Stimulated activated CD8-positive, alpha-beta memory T cell treated with anti-CD3 and anti-CD28 coated beads, Interleukin-12 subunit alpha, Interleukin-12 subunit beta, amount 100 ng/mL, for 4 hours (primary cell): Measurements from ENCODE around the gene SERPING1.

Experiments
- DNase-seq: peaks from one replicate; pipeline ENCODE4 v3.0.0-alpha.2; 2020; ENCODE audit warnings: low read depth

SERPING1 gene

GRCh38 chr11:57597461-57597915 is at the start of gene SERPING1:
SERPING1 (plus strand) TSS chr11:57597685; CDS start chr11:57598271, 586 bp downstream.
- DNase-seq = no peak

GRCh38 chr11:57547854-57548377 is 49.6 kb upstream of the SERPING1 start:
- no peak for DNase-seq

GRCh38 chr11:57549983-57550382 is 47.5 kb upstream of the SERPING1 start:
- DNase-seq = no peak

GRCh38 chr11:57551941-57552340 is 45.5 kb upstream of the SERPING1 start:
- no peak for DNase-seq

- no peak for DNase-seq
Observed at GRCh38 chr11:57552479-57552878, 45.0 kb upstream of the SERPING1 start.

GRCh38 chr11:57555393-57555792 is 42.1 kb upstream of the SERPING1 start:
- no peak for DNase-seq

GRCh38 chr11:57556041-57556440 is 41.4 kb upstream of the SERPING1 start:
- no peak for DNase-seq

- no peak for DNase-seq
Observed at GRCh38 chr11:57560146-57560545, 37.3 kb upstream of the SERPING1 start.

- no peak for DNase-seq
Observed at GRCh38 chr11:57562596-57562995, 34.9 kb upstream of the SERPING1 start.

GRCh38 chr11:57566005-57566904 is 31.2 kb upstream of the SERPING1 start:
- DNase-seq = no peak

- DNase-seq = no peak
Observed at GRCh38 chr11:57566905-57567514, 30.5 kb upstream of the SERPING1 start.

- DNase-seq = peak; percentile 58
Observed at GRCh38 chr11:57567515-57568329, 29.8 kb upstream of the SERPING1 start, which contains the start of gene UBE2L6. UBE2L6 (minus strand) TSS chr11:57567672; CDS start chr11:57567611, 61 bp downstream.

GRCh38 chr11:57568330-57568766 is 29.1 kb upstream of the SERPING1 start:
- DNase-seq = peak; percentile 72

- DNase-seq = no peak
Observed at GRCh38 chr11:57571606-57572005, 25.9 kb upstream of the SERPING1 start.

GRCh38 chr11:57574061-57574460 is 23.4 kb upstream of the SERPING1 start:
- no peak for DNase-seq

GRCh38 chr11:57584341-57584740 is 13.1 kb upstream of the SERPING1 start:
- DNase-seq = no peak

- no peak for DNase-seq
Observed at GRCh38 chr11:57585301-57585700, 12.2 kb upstream of the SERPING1 start.

GRCh38 chr11:57586711-57587245 is 10.7 kb upstream of the SERPING1 start:
- no peak for DNase-seq

- DNase-seq = no peak
Observed at GRCh38 chr11:57588046-57588710, 9.3 kb upstream of the SERPING1 start.

- DNase-seq = no peak
Observed at GRCh38 chr11:57596266-57596885, 1.1 kb upstream of the SERPING1 start.
